Measurements from ENCODE around the gene CACNA1B.

The CACNA1B gene

GRCh38 chr9:137843355-137843754, 34.2 kb upstream of the CACNA1B start:
- H3K4me3 ChIP-seq (replicated peaks; ENCODE audit: low read depth, low read length): no peak overlapping the region
- no peak for TF ChIP-seq CTCF (IDR thresholded peaks at IDR 0.05; ENCODE audit: low read depth, low read length, missing control alignments)
- no peak for DNase-seq (ENCODE audit: extremely low read depth, low read depth)

- no peak for TF ChIP-seq CTCF (IDR thresholded peaks at IDR 0.05; ENCODE audit: low read depth, low read length, missing control alignments)
- H3K4me3 ChIP-seq (replicated peaks; ENCODE audit: low read depth, low read length): no peak overlapping the region
- no peak for DNase-seq (ENCODE audit: extremely low read depth, low read depth)
Measured at GRCh38 chr9:137851516-137852267, 25.9 kb upstream of the CACNA1B start.

GRCh38 chr9:137853392-137853995, 24.1 kb upstream of the CACNA1B start:
- no peak for TF ChIP-seq CTCF (IDR thresholded peaks at IDR 0.05; ENCODE audit: low read depth, low read length, missing control alignments)
- H3K4me3 ChIP-seq (replicated peaks; ENCODE audit: low read depth, low read length): no peak overlapping the region
- DNase-seq (ENCODE audit: extremely low read depth, low read depth): no peak

- DNase-seq (ENCODE audit: extremely low read depth, low read depth): no peak
- TF ChIP-seq CTCF (IDR thresholded peaks at IDR 0.05; ENCODE audit: low read depth, low read length, missing control alignments): no peak
- H3K4me3 ChIP-seq (replicated peaks; ENCODE audit: low read depth, low read length): no peak overlapping the region
Measured at GRCh38 chr9:137860361-137860760, 17.2 kb upstream of the CACNA1B start.

- TF ChIP-seq CTCF (IDR thresholded peaks at IDR 0.05; ENCODE audit: low read depth, low read length, missing control alignments): no peak
- DNase-seq (ENCODE audit: extremely low read depth, low read depth): no peak
- H3K4me3 ChIP-seq (replicated peaks; ENCODE audit: low read depth, low read length): no peak overlapping the region
Measured at GRCh38 chr9:137865581-137866145, 11.9 kb upstream of the CACNA1B start.

- no peak for TF ChIP-seq CTCF (IDR thresholded peaks at IDR 0.05; ENCODE audit: low read depth, low read length, missing control alignments)
- DNase-seq (ENCODE audit: extremely low read depth, low read depth): no peak
- no peak overlapping the region for H3K4me3 ChIP-seq (replicated peaks; ENCODE audit: low read depth, low read length)
Measured at GRCh38 chr9:137866226-137867141, 11.1 kb upstream of the CACNA1B start.
